HepG2 (cell line): ENCODE measurements around the gene EXOC3L4.

Source experiments
- EP300 ChIP-seq, 3 experiments: sonication (generic) in 1 of 3; formaldehyde crosslinking in 1 of 3; IDR thresholded peaks; 2 replicates each; pipeline versions ENCODE4 v1.5.1 to v1.6.1; 2011 to 2020; ENCODE audit warnings: low read depth in 2 of 3, low read length in 2 of 3, borderline replicate concordance in 1 of 3, improper control_type of control experiment in 1 of 3, mild to moderate bottlenecking in 1 of 3, missing genetic modification reagents in 1 of 3, moderate library complexity in 1 of 3
- EZH2 ChIP-seq: conservative IDR thresholded peaks from 2 replicates; pipeline ENCODE4 v1.6.1; 2012; ENCODE audit warnings: mild to moderate bottlenecking, low read depth, low read length, moderate library complexity
- MAX ChIP-seq: IDR thresholded peaks from 2 replicates; pipeline ENCODE4 v1.6.1; 2012; ENCODE audit warnings: inconsistent platforms
- NFYB ChIP-seq: sonication (generic); formaldehyde crosslinking; IDR thresholded peaks from 2 replicates; pipeline ENCODE4 v1.4.0; 2020; ENCODE audit warnings: missing genetic modification reagents
- ZNF33B ChIP-seq: sonication (generic); formaldehyde crosslinking; IDR thresholded peaks from 2 replicates; pipeline ENCODE4 v1.5.1; 2020; ENCODE audit warnings: mild to moderate bottlenecking, missing genetic modification reagents
- ZNF737 ChIP-seq: sonication (generic); formaldehyde crosslinking; IDR thresholded peaks from 2 replicates; pipeline ENCODE4 v1.5.0; 2020; ENCODE audit warnings: missing genetic modification reagents, mild to moderate bottlenecking, borderline replicate concordance
- ZNF790 ChIP-seq: sonication (generic); formaldehyde crosslinking; IDR thresholded peaks from 2 replicates; pipeline ENCODE4 v1.8.0; 2022; ENCODE audit warnings: missing genetic modification reagents, mild to moderate bottlenecking, borderline replicate concordance
- TF ChIP-seq, protein P1 (sequence below), 2 experiments: IDR thresholded peaks; 2 replicates each; pipeline ENCODE4 v1.6.1; 2011 to 2012; ENCODE audit warnings: low read length in 2 of 2, borderline replicate concordance in 1 of 2, low read depth in 1 of 2, mild to moderate bottlenecking in 1 of 2, moderate library complexity in 1 of 2
- TF ChIP-seq, protein P2 (sequence below): sonication (generic); formaldehyde crosslinking; IDR thresholded peaks from 2 replicates; pipeline ENCODE4 v1.4.0; 2020; ENCODE audit warnings: missing genetic modification reagents

DNA sequence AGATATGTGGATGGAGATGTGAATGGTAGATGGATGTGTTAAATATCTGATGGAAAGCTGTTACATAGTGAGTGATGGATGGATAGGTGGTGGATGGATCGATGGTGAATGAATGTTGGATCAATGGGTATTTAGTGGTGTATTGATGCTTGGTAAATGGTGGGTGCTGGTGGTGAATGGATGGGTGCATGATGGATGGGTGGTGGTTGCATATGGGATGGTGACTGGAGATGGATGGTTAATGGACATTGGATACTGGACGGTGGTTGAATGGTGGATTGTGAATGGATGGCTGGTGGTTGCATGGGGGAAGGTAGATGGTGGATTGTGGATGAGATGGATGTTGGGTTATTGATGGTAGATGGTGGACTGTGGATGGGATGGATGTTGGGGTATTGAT, 12.6 kb upstream of the EXOC3L4 start:
- TF ChIP-seq EP300 (IDR thresholded peaks at IDR 0.05; ENCODE audit: low read depth in 2 of 2, low read length in 2 of 2) = no peak
- no peak for TF ChIP-seq EP300 (CRISPR knock-in tag; IDR thresholded peaks at IDR 0.05; ENCODE audit: borderline replicate concordance)
- no peak for TF ChIP-seq ZNF737
- TF ChIP-seq NFYB (CRISPR knock-in tag) = no peak
- TF ChIP-seq ZNF790 (CRISPR knock-in tag) = no peak
- TF ChIP-seq MAX = no peak
- TF ChIP-seq, protein P1, sequence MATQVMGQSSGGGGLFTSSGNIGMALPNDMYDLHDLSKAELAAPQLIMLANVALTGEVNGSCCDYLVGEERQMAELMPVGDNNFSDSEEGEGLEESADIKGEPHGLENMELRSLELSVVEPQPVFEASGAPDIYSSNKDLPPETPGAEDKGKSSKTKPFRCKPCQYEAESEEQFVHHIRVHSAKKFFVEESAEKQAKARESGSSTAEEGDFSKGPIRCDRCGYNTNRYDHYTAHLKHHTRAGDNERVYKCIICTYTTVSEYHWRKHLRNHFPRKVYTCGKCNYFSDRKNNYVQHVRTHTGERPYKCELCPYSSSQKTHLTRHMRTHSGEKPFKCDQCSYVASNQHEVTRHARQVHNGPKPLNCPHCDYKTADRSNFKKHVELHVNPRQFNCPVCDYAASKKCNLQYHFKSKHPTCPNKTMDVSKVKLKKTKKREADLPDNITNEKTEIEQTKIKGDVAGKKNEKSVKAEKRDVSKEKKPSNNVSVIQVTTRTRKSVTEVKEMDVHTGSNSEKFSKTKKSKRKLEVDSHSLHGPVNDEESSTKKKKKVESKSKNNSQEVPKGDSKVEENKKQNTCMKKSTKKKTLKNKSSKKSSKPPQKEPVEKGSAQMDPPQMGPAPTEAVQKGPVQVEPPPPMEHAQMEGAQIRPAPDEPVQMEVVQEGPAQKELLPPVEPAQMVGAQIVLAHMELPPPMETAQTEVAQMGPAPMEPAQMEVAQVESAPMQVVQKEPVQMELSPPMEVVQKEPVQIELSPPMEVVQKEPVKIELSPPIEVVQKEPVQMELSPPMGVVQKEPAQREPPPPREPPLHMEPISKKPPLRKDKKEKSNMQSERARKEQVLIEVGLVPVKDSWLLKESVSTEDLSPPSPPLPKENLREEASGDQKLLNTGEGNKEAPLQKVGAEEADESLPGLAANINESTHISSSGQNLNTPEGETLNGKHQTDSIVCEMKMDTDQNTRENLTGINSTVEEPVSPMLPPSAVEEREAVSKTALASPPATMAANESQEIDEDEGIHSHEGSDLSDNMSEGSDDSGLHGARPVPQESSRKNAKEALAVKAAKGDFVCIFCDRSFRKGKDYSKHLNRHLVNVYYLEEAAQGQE (IDR thresholded peaks at IDR 0.05; ENCODE audit: borderline replicate concordance in 1 of 2, low read depth in 1 of 2, low read length in 2 of 2) = no peak
- no peak for TF ChIP-seq ZNF33B
- TF ChIP-seq, protein P2, sequence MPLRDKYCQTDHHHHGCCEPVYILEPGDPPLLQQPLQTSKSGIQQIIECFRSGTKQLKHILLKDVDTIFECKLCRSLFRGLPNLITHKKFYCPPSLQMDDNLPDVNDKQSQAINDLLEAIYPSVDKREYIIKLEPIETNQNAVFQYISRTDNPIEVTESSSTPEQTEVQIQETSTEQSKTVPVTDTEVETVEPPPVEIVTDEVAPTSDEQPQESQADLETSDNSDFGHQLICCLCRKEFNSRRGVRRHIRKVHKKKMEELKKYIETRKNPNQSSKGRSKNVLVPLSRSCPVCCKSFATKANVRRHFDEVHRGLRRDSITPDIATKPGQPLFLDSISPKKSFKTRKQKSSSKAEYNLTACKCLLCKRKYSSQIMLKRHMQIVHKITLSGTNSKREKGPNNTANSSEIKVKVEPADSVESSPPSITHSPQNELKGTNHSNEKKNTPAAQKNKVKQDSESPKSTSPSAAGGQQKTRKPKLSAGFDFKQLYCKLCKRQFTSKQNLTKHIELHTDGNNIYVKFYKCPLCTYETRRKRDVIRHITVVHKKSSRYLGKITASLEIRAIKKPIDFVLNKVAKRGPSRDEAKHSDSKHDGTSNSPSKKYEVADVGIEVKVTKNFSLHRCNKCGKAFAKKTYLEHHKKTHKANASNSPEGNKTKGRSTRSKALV (CRISPR knock-in tag) = no peak
- no peak for TF ChIP-seq EZH2
